ENCODE data around the gene DHX35. TPM values are rescaled to one million over a fixed set of nuclear protein-coding genes. Genes with fewer than 3 reads are reported as not detected.

The DHX35 gene
- total and polyA plus RNA-seq, 2 experiments from 2014 or later = 8.3 to 25.9 TPM

- no peak overlapping the region for H3K4me3 ChIP-seq
- H3K9me2 ChIP-seq (ENCODE audit: insufficient read depth) = no peaks in the 10 kb centered on the region
- H4K20me1 ChIP-seq (replicated peaks; ENCODE audit: insufficient read depth) = peaks cover 7% of the 10 kb centered on the region; the same call in 1 of the 2 replicates
- H3K36me3 ChIP-seq (ENCODE audit: insufficient read depth) = no peaks in the 10 kb centered on the region
- H3F3A ChIP-seq (replicated peaks; ENCODE audit: low read depth) = no peaks in the 10 kb centered on the region
- H3K27ac ChIP-seq (ENCODE audit: low read depth) = no peak overlapping the region
- peaks cover 7% of the 10 kb centered on the region for H3K4me1 ChIP-seq (ENCODE audit: insufficient read depth)
- peaks cover 16% of the 10 kb centered on the region; the same call in 2 of the 3 replicates for H3K4me1 Mint-ChIP-seq
- DNase-seq (ENCODE audit: low spot score) (no peak), ATAC-seq (no peak)
- H3K4me2 ChIP-seq = no peak overlapping the region
- H3K27me3 Mint-ChIP-seq (ENCODE audit: insufficient read depth, low read depth, poor library complexity) = no peaks in the 10 kb centered on the region
- H3K4me3 Mint-ChIP-seq = no peak overlapping the region
- peaks cover 3% of the 10 kb centered on the region for H3K79me2 ChIP-seq (replicated peaks; ENCODE audit: insufficient read depth)
- TF ChIP-seq CTCF (conservative IDR thresholded peaks at IDR 0.05; ENCODE audit: low read depth in 2 of 2) (no peak), ZNF331 (CRISPR knock-in tag; IDR thresholded peaks at IDR 0.05; ENCODE audit: low read depth) (no peak), EZH2 (IDR thresholded peaks at IDR 0.05; ENCODE audit: low read depth, unreplicated experiment) (no peak), JUNB (IDR thresholded peaks at IDR 0.05; ENCODE audit: unreplicated experiment) (no peak), EZH2phosphoT487 (IDR thresholded peaks at IDR 0.05; ENCODE audit: unreplicated experiment) (no peak), POLR2AphosphoS5 (IDR thresholded peaks at IDR 0.05; ENCODE audit: low read depth) (no peak), REST (IDR thresholded peaks at IDR 0.05; ENCODE audit: unreplicated experiment) (no peak), ZNF462 (CRISPR knock-in tag; IDR thresholded peaks at IDR 0.05) (no peak), NANOG (IDR thresholded peaks at IDR 0.05; ENCODE audit: borderline replicate concordance) (no peak), STAT1 (IDR thresholded peaks at IDR 0.05; ENCODE audit: unreplicated experiment) (no peak), ETS1 (IDR thresholded peaks at IDR 0.05) (no peak), CREB1 (CRISPR knock-in tag; IDR thresholded peaks at IDR 0.05; ENCODE audit: low read depth) (no peak), ZNF114 (CRISPR knock-in tag; IDR thresholded peaks at IDR 0.05) (no peak)
- H3K9me3 Mint-ChIP-seq = no peaks in the 10 kb centered on the region
- H2AFZ ChIP-seq = no peak overlapping the region
- no peaks in the 10 kb centered on the region for H3K27me3 ChIP-seq (ENCODE audit: insufficient read depth)
- H3K36me3 Mint-ChIP-seq (ENCODE audit: low read depth) = peaks cover 30% of the 10 kb centered on the region
- H3K27ac Mint-ChIP-seq = peak overlapping the region; percentile 77
Observed at GRCh38 chr20:38986663-38987062, 24.5 kb downstream of the DHX35 start.
